Raji (cell line): ENCODE measurements around the gene BAAT.

Experiments used
- POLR2A ChIP-seq: IDR thresholded peaks from 2 replicates; pipeline ENCODE4 v1.6.1; 2011; ENCODE audit warnings: low read depth, low read length, control low read depth; ENCODE audit not compliant: insufficient read depth

Gene BAAT

DNA sequence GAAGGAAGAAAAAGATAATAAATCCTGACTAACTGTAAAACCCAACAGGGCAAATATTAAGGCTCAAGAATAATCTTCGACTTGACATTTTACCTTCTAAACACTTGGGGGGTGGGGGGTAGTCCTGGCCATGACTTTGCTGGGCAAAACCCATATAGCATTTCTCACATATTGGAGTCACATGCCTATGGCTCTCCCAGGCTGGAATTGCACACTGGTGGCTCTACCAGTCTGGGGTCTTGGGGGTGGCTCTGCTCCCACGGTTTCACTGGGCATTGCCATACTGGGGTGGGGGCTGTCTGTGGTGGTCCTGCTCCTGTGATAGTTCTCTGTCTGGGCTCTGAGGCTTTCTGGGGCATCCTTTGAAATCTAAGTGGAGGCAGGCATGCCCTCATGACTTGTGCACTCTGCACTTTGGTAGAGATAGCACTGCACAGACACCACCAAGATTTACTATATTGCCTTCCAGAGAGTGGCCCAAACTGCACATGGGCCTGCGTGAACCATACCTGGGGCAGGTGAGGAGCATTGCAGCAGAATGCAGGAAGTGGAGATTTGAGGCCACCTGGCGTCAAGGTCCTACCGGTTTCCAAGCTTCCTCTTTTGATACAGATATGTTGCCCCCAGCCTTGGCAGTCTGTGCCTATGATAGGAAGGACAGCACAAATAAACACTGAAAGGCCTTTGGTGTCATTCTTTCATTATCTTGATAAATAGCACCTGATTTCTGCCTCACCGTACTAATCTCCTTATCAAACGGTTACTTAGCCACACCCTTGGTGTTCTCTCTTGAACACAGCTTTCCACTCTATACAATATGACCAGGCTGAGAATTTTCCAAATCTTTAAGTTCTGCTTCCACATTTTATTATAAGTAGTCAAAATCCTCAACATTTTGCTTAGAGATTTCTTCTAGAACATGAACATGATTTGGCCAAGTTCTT is 29.8 kb downstream of the BAAT start:
- no peak for TF ChIP-seq POLR2A

DNA sequence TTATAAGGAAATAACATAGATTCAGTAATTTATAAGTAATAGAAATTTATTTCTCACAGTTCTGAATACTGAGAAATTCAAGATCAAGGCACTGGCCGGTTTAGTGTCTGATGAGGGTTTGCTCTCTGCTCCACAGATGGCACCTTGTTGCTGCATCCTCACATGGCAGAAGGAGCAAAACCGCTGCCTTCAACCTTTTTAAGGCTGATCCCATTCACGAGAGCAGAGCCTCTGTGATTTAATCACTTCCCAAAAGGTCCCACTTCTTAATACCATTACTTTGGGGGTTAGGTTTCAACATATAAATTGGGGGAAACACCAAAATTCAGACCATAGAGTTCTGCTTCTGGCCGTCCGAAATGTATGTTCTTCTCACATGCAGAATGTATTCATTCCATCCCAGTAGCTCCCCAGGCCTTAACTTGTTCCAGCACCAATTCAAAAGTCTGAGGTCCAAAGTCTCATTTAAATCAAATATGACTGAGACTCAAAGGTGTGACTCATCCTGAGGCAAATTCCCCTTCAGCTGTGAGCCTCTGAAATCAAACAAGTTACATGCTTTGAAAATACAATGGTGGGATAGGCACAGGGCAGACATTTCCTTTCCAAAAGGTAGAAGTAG is 30.6 kb downstream of the BAAT start:
- no peak for TF ChIP-seq POLR2A

GRCh38 chr9:101353683-101354082 is 31.1 kb downstream of the BAAT start:
- no peak for TF ChIP-seq POLR2A

- TF ChIP-seq POLR2A = no peak
Measured at GRCh38 chr9:101352892-101353463, 31.8 kb downstream of the BAAT start.

DNA sequence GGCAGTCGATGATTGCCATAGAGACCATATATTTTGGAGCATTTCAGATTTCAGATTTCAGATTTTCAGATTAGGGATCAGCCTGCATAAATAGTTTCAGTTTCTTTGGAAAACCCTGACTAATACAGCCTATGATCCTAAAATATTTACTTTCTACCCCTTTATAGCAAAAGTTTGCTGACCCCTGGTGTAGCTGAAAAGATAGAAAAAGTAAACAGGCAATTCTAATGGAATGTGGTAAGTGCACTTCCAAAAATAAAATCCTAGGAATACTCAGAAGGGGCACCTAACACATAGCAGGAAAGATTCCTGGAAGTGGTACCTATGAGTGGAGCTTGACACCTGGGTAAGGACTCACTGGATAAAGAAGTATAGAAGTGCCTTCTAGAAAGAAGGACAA is 34.5 kb downstream of the BAAT start:
- no peak for TF ChIP-seq POLR2A

GRCh38 chr9:101342595-101342994 is 42.2 kb downstream of the BAAT start:
- TF ChIP-seq POLR2A = no peak

DNA sequence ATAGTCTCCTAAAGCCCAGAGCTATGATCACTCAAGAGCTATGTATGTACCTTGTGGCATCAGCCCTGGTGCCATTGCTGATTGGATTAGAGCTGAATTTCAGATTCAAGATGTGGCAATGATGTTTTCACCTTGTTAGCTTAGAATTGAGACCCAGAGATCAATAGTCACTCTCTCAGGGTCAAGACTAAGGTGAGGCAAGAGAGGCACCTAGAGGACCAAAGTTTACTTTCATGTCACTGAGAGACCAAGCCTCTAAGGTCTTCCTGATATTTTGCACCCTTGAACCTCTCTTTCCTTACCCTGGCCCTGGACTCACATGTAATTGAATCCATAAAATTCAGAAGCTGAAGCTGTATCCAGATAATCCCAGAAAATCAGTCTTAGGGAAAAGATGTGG is 42.8 kb downstream of the BAAT start:
- TF ChIP-seq POLR2A = no peak

DNA sequence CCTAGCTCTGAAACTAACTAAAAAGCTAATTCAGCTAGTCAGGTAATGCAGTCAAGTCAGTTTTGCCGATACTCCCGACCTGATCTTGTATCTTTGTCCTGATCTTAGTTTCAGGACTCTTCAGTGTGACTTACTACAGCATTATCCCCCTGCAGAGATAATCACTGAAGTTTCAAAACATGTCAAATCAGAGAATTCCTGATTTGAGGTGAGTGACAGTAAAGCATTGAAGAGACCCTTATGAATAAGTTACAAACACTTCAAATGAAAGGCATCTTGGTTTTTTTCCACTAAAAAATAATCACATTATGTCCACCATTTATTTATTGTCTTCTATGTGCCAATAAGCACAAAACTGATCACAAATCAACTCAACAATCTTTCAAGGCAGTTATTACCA is 47.6 kb downstream of the BAAT start:
- no peak for TF ChIP-seq POLR2A

DNA sequence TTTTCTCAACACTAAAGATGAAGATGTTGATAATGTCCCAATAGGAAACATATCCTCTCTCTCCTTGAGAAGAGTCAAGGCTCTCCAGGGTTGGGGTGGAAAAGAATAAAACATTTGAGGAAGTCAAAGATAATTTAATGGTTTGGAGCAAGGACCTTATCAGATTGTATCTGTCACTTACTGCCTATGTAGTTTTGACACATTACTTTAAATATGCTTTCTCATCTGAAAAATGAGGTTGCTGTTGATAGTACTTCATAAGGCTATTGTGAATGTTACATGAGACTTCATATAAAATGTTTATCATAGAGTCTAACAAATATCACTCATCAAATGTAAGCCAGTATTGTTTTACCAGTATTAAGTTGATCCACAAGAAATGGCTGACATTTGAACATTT is 48.7 kb downstream of the BAAT start:
- TF ChIP-seq POLR2A = no peak

GRCh38 chr9:101333926-101334702 is 50.7 kb downstream of the BAAT start:
- no peak for TF ChIP-seq POLR2A

GRCh38 chr9:101333490-101333889 is 51.3 kb downstream of the BAAT start:
- TF ChIP-seq POLR2A = no peak

GRCh38 chr9:101332362-101332761 is 52.4 kb downstream of the BAAT start:
- TF ChIP-seq POLR2A = no peak

DNA sequence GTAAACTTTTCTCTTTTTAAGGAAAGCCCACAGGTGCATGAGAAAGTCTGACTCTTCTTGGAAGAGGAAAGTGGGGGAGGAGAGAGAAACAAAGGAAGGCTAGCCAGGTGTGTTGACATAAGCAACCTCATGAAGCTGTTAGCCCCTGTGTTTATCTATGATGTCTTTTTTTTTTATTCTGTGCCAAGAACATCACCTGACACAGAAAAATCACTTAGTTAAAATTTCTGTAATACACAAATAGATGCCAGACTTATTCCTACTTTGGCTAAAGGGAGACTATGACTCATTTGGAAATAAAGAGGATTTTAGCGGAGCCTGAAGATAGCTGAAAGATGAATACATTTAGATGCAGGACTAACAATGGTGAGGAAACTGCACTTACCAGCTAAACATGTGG is 58.3 kb downstream of the BAAT start:
- no peak for TF ChIP-seq POLR2A

- no peak for TF ChIP-seq POLR2A
Measured at GRCh38 chr9:101326035-101326434, 58.8 kb downstream of the BAAT start.

DNA sequence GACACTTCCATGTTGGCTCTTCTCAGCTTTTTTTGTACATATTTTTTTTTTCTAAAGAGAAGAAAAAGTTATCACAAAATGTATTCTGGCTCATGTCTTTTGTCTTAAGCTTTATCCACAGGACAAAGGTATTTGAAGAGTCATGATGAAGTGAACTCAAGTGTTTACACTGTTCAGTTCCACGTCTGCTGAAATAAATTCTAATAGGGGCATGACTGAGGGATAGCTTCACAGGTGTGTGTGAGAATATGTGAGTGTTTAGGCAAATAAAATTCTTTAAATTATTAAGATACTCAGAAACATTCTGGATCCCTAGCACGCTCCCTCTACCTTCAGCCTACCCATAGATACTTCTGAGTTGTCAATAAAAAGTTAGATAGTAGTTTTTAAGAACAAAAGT is 59.8 kb downstream of the BAAT start:
- no peak for TF ChIP-seq POLR2A
